NCI-H2171 treated with DMSO at 0.1 percent for 48 hours (cell line): ENCODE measurements around the gene PRRG2.
A peak's percentile ranks its signal among the peaks of the same experiment; 100 is the strongest.

Experiments
- DNase-seq: peaks from one replicate; lab custom pipeline; 2025; lab: John Stamatoyannopoulos, UW

Gene PRRG2

GRCh38 chr19:49557641-49558325, 23.3 kb upstream of the PRRG2 start:
- no peak for DNase-seq

- DNase-seq, result no peak
These were observed 22.5 kb upstream of the PRRG2 start for GRCh38 chr19:49558591-49558990.

- no peak for DNase-seq
These were observed 21.7 kb upstream of the PRRG2 start for GRCh38 chr19:49559443-49559842.

- DNase-seq, result no peak
These were observed 21.2 kb upstream of the PRRG2 start for GRCh38 chr19:49559928-49560327.

- DNase-seq, result no peak
These were observed 20.7 kb upstream of the PRRG2 start for GRCh38 chr19:49560358-49560900.

GRCh38 chr19:49564616-49565045, 16.5 kb upstream of the PRRG2 start:
- no peak for DNase-seq

- DNase-seq, result peak; percentile 48
These were observed 15.9 kb upstream of the PRRG2 start for GRCh38 chr19:49565261-49565660.

GRCh38 chr19:49566302-49566701, 14.8 kb upstream of the PRRG2 start:
- no peak for DNase-seq

- DNase-seq, result peak; percentile 15
These were observed 13.2 kb upstream of the PRRG2 start for GRCh38 chr19:49567861-49568441.

- peak; percentile 87 for DNase-seq
These were observed 10.8 kb upstream of the PRRG2 start for GRCh38 chr19:49570138-49570856.

- peak; percentile 71 for DNase-seq
These were observed 10.0 kb upstream of the PRRG2 start for GRCh38 chr19:49570997-49571676.

GRCh38 chr19:49573009-49573408, 8.1 kb upstream of the PRRG2 start:
- no peak for DNase-seq

- no peak for DNase-seq
These were observed 7.7 kb upstream of the PRRG2 start for GRCh38 chr19:49573425-49573824.

GRCh38 chr19:49574206-49574755, 6.8 kb upstream of the PRRG2 start:
- DNase-seq, result no peak

GRCh38 chr19:49579193-49579592, 1.9 kb upstream of the PRRG2 start:
- DNase-seq, result no peak

- DNase-seq, result no peak
These were observed 1.2 kb upstream of the PRRG2 start for GRCh38 chr19:49579947-49580263.

- DNase-seq, result peak; percentile 97
These were observed 681 bp upstream of the PRRG2 start, which contains the start of gene NOSIP for GRCh38 chr19:49580264-49581006. NOSIP (minus strand) TSS chr19:49580556; CDS start chr19:49560691, 19,865 bp downstream.

- no peak for DNase-seq
These were observed 2.1 kb downstream of the PRRG2 start for GRCh38 chr19:49583239-49583638.

GRCh38 chr19:49585023-49585422, 3.9 kb downstream of the PRRG2 start:
- DNase-seq, result no peak

- no peak for DNase-seq
These were observed 6.1 kb downstream of the PRRG2 start for GRCh38 chr19:49587227-49587626.

GRCh38 chr19:49588365-49589122, 7.4 kb downstream of the PRRG2 start:
- no peak for DNase-seq
